HepG2 (cell line): ENCODE measurements around the gene WWP2. TPM values are rescaled to one million over a fixed set of nuclear protein-coding genes. Genes with fewer than 3 reads are reported as not detected.

Experiments used
- CBX1 ChIP-seq: IDR thresholded peaks from one replicate; pipeline ENCODE4 v1.6.1; 2016; ENCODE audit warnings: antibody characterized with exemption, low read depth
- CHCHD3 ChIP-seq: sonication (generic); formaldehyde crosslinking; IDR thresholded peaks from 2 replicates; pipeline ENCODE4 v1.8.0; 2022; ENCODE audit warnings: mild to moderate bottlenecking, missing genetic modification reagents, moderate library complexity
- JUN ChIP-seq: sonication (generic); formaldehyde crosslinking; IDR thresholded peaks from 2 replicates; pipeline ENCODE4 v1.4.0; 2020; ENCODE audit warnings: mild to moderate bottlenecking, missing genetic modification reagents
- PCBP1 ChIP-seq: fragments of 200-400 bp; formaldehyde crosslinking; IDR thresholded peaks from 2 replicates; pipeline ENCODE4 v1.6.1; 2017; ENCODE audit warnings: mild to moderate bottlenecking, low read depth, low read length, borderline replicate concordance
- PCBP2 ChIP-seq: fragments of 200-400 bp; formaldehyde crosslinking; optimal IDR thresholded peaks from 2 replicates; pipeline ENCODE3; 2018; ENCODE audit warnings: low read length, low read depth; ENCODE audit not compliant: poor library complexity, severe bottlenecking
- REL ChIP-seq: sonication (generic); formaldehyde crosslinking; conservative IDR thresholded peaks from 2 replicates; pipeline ENCODE4 v1.8.0; 2022; ENCODE audit warnings: mild to moderate bottlenecking, missing genetic modification reagents, moderate library complexity
- SP5 ChIP-seq: IDR thresholded peaks from 2 replicates; pipeline ENCODE4 v1.6.1; 2016; ENCODE audit warnings: low read depth, borderline replicate concordance
- XRCC5 ChIP-seq: fragments of 200-400 bp; formaldehyde crosslinking; optimal IDR thresholded peaks from 2 replicates; pipeline ENCODE3; 2017; ENCODE audit warnings: mild to moderate bottlenecking, low read length
- ZNF264 ChIP-seq: sonication (generic); formaldehyde crosslinking; IDR thresholded peaks from 2 replicates; pipeline ENCODE4 v1.4.0; 2020; ENCODE audit warnings: missing genetic modification reagents
- ZNF367 ChIP-seq: sonication (generic); formaldehyde crosslinking; IDR thresholded peaks from 2 replicates; pipeline ENCODE4 v1.4.0; 2020; ENCODE audit warnings: missing genetic modification reagents, borderline replicate concordance
- ZNF746 ChIP-seq: sonication (generic); formaldehyde crosslinking; IDR thresholded peaks from 2 replicates; pipeline ENCODE4 v1.8.0; 2022; ENCODE audit warnings: mild to moderate bottlenecking, missing genetic modification reagents
- polyA plus RNA-seq, 8 experiments: library from polyadenylated mRNA; depleted of rRNA in 3 of 8; stranded (reverse) in 7 of 8; unstranded in 1 of 8; fragments of >200 nt; fragmentation: Illumina TruSeq in 4 of 8; extraction: Trizol in 4 of 8; gene quantifications; 2 replicates each; pipeline versions ENCODE4 v1.2.1 to v1.2.3, GENCODE V29; 2011 to 2016; ENCODE audit warnings: low read depth in 4 of 8, missing spikeins in 1 of 8, mixed read lengths in 1 of 8; ENCODE audit not compliant: insufficient read depth in 1 of 8
- total RNA-seq, 5 experiments: library from RNA; depleted of rRNA; stranded (reverse); fragments of >200 nt; fragmentation: Illumina TruSeq; extraction: Trizol; gene quantifications; 2 replicates each; pipeline ENCODE4 v1.2.3, GENCODE V29; 2016; ENCODE audit warnings: low read depth in 1 of 5
- TF ChIP-seq, protein P1 (sequence below): sonication (generic); formaldehyde crosslinking; IDR thresholded peaks from 2 replicates; pipeline ENCODE4 v1.5.0; 2020; ENCODE audit warnings: mild to moderate bottlenecking, missing genetic modification reagents
- TF ChIP-seq, protein P2 (sequence below): sonication (generic); formaldehyde crosslinking; conservative IDR thresholded peaks from 2 replicates; pipeline ENCODE4 v1.8.0; 2022; ENCODE audit warnings: missing genetic modification reagents
- TF ChIP-seq, protein P3 (sequence below): sonication (generic); formaldehyde crosslinking; IDR thresholded peaks from 2 replicates; pipeline ENCODE4 v1.4.0; 2020; ENCODE audit warnings: missing genetic modification reagents
- TF ChIP-seq, protein P4 (sequence below): sonication (generic); formaldehyde crosslinking; IDR thresholded peaks from 2 replicates; pipeline ENCODE4 v1.4.0; 2020; ENCODE audit warnings: missing genetic modification reagents, borderline replicate concordance
- TF ChIP-seq, protein P5 (sequence below): sonication (generic); formaldehyde crosslinking; IDR thresholded peaks from 2 replicates; pipeline ENCODE4 v1.4.0; 2020; ENCODE audit warnings: mild to moderate bottlenecking, missing genetic modification reagents, borderline replicate concordance

The WWP2 gene
- total and polyA plus RNA-seq, 2 of the 13 experiments (the other 11 are each of a cell fraction or from before 2014, with no cell fraction given): 11.4 to 28.2 TPM

DNA sequence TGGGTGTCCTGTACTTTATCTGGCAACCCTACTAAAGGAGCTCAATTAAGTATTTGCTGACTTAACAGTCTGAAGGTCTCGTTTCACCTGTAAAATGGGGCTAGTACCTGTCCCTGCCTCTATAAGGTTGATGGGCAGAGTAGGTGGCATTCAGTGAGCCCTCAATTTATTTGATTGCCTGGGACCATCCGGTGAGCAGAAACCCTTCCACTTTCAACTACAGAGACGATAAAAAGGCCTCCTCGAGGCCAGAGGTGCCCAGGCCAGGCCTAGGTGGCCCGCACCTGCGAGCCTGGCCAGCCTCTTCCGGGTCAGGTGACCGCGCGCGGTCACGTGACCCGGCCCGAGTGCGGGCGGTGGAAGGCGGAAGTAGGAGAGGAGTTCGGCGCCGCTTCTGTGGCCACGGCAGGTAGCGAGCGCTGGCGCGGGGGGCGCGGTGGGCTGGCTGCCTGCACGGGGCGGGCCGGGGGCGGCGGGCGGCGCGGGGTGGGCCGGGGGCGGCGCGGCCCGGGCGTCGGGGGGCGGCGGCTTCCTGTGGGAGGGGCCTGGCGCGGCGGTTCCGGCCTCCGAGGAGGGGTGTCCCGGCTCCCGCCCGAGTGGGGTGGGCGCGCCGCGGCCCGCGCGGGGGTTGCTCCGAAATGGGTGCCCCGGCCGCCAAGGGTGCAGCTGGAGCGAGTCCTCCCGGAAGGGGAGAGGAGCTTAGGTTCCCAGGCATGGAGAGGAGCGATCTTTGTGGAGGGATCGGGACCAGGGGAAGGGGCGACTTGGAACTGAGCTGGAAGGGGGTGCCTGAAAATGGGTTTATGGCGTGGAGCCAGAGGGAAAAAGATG lies at the start of gene WWP2 (continued):
- TF ChIP-seq PCBP2 (no peak), ZNF264 (CRISPR knock-in tag) (no peak), JUN (CRISPR knock-in tag) (no peak), ZNF367 (CRISPR knock-in tag) (no peak), SP5 (CRISPR knock-in tag) (no peak), ZNF746 (0 out of 2 replicates have a peak, but pooled peaks have one; percentile 25), CHCHD3 (CRISPR knock-in tag) (no peak), REL (CRISPR knock-in tag) (no peak), PCBP1 (peak; percentile 87; the same call in 1 of the 2 replicates), CBX1 (no peak), XRCC5 (peak; percentile 8)
- TF ChIP-seq, protein P1, sequence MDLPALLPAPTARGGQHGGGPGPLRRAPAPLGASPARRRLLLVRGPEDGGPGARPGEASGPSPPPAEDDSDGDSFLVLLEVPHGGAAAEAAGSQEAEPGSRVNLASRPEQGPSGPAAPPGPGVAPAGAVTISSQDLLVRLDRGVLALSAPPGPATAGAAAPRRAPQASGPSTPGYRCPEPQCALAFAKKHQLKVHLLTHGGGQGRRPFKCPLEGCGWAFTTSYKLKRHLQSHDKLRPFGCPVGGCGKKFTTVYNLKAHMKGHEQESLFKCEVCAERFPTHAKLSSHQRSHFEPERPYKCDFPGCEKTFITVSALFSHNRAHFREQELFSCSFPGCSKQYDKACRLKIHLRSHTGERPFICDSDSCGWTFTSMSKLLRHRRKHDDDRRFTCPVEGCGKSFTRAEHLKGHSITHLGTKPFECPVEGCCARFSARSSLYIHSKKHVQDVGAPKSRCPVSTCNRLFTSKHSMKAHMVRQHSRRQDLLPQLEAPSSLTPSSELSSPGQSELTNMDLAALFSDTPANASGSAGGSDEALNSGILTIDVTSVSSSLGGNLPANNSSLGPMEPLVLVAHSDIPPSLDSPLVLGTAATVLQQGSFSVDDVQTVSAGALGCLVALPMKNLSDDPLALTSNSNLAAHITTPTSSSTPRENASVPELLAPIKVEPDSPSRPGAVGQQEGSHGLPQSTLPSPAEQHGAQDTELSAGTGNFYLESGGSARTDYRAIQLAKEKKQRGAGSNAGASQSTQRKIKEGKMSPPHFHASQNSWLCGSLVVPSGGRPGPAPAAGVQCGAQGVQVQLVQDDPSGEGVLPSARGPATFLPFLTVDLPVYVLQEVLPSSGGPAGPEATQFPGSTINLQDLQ (CRISPR knock-in tag): no peak
- TF ChIP-seq, protein P2, sequence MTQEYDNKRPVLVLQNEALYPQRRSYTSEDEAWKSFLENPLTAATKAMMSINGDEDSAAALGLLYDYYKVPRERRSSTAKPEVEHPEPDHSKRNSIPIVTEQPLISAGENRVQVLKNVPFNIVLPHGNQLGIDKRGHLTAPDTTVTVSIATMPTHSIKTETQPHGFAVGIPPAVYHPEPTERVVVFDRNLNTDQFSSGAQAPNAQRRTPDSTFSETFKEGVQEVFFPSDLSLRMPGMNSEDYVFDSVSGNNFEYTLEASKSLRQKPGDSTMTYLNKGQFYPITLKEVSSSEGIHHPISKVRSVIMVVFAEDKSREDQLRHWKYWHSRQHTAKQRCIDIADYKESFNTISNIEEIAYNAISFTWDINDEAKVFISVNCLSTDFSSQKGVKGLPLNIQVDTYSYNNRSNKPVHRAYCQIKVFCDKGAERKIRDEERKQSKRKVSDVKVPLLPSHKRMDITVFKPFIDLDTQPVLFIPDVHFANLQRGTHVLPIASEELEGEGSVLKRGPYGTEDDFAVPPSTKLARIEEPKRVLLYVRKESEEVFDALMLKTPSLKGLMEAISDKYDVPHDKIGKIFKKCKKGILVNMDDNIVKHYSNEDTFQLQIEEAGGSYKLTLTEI: no peak
- TF ChIP-seq, protein P3, sequence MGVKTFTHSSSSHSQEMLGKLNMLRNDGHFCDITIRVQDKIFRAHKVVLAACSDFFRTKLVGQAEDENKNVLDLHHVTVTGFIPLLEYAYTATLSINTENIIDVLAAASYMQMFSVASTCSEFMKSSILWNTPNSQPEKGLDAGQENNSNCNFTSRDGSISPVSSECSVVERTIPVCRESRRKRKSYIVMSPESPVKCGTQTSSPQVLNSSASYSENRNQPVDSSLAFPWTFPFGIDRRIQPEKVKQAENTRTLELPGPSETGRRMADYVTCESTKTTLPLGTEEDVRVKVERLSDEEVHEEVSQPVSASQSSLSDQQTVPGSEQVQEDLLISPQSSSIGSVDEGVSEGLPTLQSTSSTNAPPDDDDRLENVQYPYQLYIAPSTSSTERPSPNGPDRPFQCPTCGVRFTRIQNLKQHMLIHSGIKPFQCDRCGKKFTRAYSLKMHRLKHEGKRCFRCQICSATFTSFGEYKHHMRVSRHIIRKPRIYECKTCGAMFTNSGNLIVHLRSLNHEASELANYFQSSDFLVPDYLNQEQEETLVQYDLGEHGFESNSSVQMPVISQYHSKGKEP: no peak
- TF ChIP-seq, protein P4, sequence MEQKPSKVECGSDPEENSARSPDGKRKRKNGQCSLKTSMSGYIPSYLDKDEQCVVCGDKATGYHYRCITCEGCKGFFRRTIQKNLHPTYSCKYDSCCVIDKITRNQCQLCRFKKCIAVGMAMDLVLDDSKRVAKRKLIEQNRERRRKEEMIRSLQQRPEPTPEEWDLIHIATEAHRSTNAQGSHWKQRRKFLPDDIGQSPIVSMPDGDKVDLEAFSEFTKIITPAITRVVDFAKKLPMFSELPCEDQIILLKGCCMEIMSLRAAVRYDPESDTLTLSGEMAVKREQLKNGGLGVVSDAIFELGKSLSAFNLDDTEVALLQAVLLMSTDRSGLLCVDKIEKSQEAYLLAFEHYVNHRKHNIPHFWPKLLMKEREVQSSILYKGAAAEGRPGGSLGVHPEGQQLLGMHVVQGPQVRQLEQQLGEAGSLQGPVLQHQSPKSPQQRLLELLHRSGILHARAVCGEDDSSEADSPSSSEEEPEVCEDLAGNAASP: no peak; the same call in 1 of the 2 replicates
- TF ChIP-seq, protein P5, sequence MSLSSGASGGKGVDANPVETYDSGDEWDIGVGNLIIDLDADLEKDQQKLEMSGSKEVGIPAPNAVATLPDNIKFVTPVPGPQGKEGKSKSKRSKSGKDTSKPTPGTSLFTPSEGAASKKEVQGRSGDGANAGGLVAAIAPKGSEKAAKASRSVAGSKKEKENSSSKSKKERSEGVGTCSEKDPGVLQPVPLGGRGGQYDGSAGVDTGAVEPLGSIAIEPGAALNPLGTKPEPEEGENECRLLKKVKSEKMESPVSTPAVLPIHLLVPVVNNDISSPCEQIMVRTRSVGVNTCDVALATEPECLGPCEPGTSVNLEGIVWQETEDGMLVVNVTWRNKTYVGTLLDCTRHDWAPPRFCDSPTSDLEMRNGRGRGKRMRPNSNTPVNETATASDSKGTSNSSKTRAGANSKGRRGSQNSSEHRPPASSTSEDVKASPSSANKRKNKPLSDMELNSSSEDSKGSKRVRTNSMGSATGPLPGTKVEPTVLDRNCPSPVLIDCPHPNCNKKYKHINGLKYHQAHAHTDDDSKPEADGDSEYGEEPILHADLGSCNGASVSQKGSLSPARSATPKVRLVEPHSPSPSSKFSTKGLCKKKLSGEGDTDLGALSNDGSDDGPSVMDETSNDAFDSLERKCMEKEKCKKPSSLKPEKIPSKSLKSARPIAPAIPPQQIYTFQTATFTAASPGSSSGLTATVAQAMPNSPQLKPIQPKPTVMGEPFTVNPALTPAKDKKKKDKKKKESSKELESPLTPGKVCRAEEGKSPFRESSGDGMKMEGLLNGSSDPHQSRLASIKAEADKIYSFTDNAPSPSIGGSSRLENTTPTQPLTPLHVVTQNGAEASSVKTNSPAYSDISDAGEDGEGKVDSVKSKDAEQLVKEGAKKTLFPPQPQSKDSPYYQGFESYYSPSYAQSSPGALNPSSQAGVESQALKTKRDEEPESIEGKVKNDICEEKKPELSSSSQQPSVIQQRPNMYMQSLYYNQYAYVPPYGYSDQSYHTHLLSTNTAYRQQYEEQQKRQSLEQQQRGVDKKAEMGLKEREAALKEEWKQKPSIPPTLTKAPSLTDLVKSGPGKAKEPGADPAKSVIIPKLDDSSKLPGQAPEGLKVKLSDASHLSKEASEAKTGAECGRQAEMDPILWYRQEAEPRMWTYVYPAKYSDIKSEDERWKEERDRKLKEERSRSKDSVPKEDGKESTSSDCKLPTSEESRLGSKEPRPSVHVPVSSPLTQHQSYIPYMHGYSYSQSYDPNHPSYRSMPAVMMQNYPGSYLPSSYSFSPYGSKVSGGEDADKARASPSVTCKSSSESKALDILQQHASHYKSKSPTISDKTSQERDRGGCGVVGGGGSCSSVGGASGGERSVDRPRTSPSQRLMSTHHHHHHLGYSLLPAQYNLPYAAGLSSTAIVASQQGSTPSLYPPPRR (CRISPR knock-in tag): no peak
